Fibroblast of the aortic adventitia (primary cell): ENCODE data around the gene TTC39B. TPM values are rescaled to one million over a fixed set of nuclear protein-coding genes. Genes with fewer than 3 reads are reported as not detected.

Experiments
- DNase-seq: peaks from one replicate; pipeline ENCODE4 v3.0.0-alpha.2; 2010; ENCODE audit warnings: low read depth
- H3K4me3 ChIP-seq: 2 replicates; pipeline ENCODE4 v1.5.1; 2011; ENCODE audit warnings: low read depth, mild to moderate bottlenecking, control low read depth, low read length, moderate library complexity
- small RNA-seq: library from RNA; depleted of rRNA; stranded (forward); fragments of <200 nt; gene quantifications from one replicate; pipeline ENCODE3, GENCODE V24; 2012
- total RNA-seq: library from RNA; depleted of rRNA; stranded (reverse); fragments of >200 nt; gene quantifications from 2 replicates; pipeline ENCODE4 v1.2.3, GENCODE V29; 2012; ENCODE audit warnings: low replicate concordance
- TF ChIP-seq, protein P1 (sequence below): IDR thresholded peaks from 2 replicates; pipeline ENCODE4 v1.5.1; 2011; ENCODE audit warnings: mild to moderate bottlenecking, low read length, control low read depth, inconsistent platforms; ENCODE audit not compliant: insufficient read depth

TTC39B gene
- total RNA-seq, 1 donor = 22.1 TPM

DNA sequence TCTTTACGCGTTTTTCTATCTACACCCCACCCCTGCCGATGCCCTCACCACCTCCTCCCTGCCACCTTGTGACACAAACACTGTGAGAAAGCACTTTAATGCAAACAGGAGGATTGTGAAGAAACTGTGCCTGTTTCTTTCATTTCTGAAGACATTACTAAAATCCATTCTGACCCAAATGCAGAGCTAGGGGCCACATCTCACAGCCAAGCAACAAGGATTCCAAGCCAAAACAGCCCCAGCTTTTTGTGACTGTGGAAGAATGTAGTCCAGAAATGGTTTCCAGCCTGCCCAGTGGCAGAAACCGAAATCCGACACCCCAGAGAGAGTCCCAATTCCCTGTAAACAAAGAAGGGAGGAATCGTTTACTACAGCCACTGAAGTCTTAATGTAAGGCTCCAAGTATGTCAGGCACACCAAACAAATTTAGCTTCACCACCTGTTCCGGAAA lies 190.9 kb downstream of the TTC39B start:
- H3K4me3 ChIP-seq = no peak overlapping the region
- DNase-seq = no peak
- TF ChIP-seq, protein P1, sequence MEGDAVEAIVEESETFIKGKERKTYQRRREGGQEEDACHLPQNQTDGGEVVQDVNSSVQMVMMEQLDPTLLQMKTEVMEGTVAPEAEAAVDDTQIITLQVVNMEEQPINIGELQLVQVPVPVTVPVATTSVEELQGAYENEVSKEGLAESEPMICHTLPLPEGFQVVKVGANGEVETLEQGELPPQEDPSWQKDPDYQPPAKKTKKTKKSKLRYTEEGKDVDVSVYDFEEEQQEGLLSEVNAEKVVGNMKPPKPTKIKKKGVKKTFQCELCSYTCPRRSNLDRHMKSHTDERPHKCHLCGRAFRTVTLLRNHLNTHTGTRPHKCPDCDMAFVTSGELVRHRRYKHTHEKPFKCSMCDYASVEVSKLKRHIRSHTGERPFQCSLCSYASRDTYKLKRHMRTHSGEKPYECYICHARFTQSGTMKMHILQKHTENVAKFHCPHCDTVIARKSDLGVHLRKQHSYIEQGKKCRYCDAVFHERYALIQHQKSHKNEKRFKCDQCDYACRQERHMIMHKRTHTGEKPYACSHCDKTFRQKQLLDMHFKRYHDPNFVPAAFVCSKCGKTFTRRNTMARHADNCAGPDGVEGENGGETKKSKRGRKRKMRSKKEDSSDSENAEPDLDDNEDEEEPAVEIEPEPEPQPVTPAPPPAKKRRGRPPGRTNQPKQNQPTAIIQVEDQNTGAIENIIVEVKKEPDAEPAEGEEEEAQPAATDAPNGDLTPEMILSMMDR = no peak

DNA sequence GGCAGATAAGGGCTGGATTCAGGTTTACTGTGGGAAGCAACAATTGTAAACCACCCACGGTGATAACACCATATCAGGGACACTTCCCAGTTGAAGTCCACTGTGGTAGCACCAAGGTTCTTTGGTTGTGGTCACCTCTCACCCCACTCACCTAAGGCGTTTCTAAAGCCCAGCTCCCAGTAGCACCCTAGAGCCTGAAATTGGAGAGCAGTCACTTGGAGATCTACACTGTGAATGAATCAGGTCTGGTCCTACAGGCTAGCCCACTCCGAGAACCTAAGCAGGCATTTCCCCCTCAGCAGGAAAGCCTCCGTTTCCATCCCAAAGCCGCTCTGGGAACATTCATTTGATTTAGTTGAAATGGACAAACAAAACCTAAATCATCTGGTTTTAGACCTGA lies 191.3 kb downstream of the TTC39B start:
- H3K4me3 ChIP-seq = no peak overlapping the region
- no peak for DNase-seq
- TF ChIP-seq, protein P1 = no peak

DNA sequence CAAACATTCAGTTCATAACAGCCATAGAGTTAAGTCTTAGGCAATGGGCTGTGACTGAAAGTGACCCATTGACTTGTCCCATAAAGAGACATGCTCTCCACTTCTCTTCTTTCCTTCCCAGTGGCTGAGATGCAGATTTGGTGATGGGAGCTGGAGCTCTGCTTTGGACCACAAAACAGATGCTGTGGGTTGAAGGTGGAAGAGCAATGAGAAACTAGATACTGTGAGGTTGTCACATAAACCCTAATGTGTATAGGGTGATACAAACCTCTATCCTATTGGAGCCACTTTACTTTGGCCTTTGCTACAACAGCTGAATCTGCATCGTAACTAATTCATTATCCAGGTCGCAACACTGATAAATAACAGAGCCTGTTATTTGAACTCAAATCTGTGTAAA lies 192.0 kb downstream of the TTC39B start:
- TF ChIP-seq, protein P1 = no peak
- no peak overlapping the region for H3K4me3 ChIP-seq
- no peak for DNase-seq

Small RNA genes within 50 kb of the gene (small RNA-seq; reads per million reads assigned to genes)
- not detected for gene RNU6-559P

Other genes starting within 250 kb of the TTC39B start
- 43.3 and 123 TPM in 2 replicates for gene SNAPC3, start 115.7 kb upstream of the TTC39B start, total RNA-seq
- 66.2 and 108 TPM in 2 replicates for gene PSIP1, start 203.8 kb upstream of the TTC39B start, total RNA-seq
- 8.1 and 13.3 TPM in 2 replicates for gene CCDC171, start 245.8 kb upstream of the TTC39B start, total RNA-seq